Neural cell (in vitro differentiated cells): ENCODE measurements around the gene VAV2. TPM values are rescaled to one million over a fixed set of nuclear protein-coding genes. Genes with fewer than 3 reads are reported as not detected.

ENCODE experiments used
- H2AFZ ChIP-seq: fragments of 200-600, 300-800 bp; sonication (generic), shearing (Covaris generic); 2 replicates; pipeline ENCODE4 v1.6.0; 2014; ENCODE audit warnings: low read depth, mild to moderate bottlenecking, antibody characterized with exemption, low read length, moderate library complexity
- H3F3A ChIP-seq: fragments of 200-600 bp; shearing (Covaris generic); 2 replicates; pipeline ENCODE4 v1.6.1; 2016; ENCODE audit warnings: mild to moderate bottlenecking, moderate library complexity, mixed read lengths, antibody characterized with exemption, low read length; ENCODE audit not compliant: insufficient read depth, poor library complexity, severe bottlenecking
- H3K27ac ChIP-seq: fragments of 200-600, 300-800 bp; sonication (generic), shearing (Covaris generic); 2 replicates; pipeline ENCODE4 v1.5.1; 2014; ENCODE audit warnings: mild to moderate bottlenecking, low read length, moderate library complexity
- H3K27me3 ChIP-seq: fragments of 300-800, 200-600 bp; sonication (generic), shearing (Covaris generic); 2 replicates; pipeline ENCODE4 v1.6.0; 2014; ENCODE audit warnings: mild to moderate bottlenecking, low read depth, low read length, moderate library complexity; ENCODE audit not compliant: insufficient read depth
- H3K36me3 ChIP-seq: fragments of 300-800, 200-600 bp; sonication (generic), shearing (Covaris generic); 2 replicates; pipeline ENCODE4 v1.5.1; 2014; ENCODE audit warnings: mild to moderate bottlenecking, antibody characterized with exemption, low read length, moderate library complexity; ENCODE audit not compliant: insufficient read depth
- H3K4me2 ChIP-seq: fragments of 300-800, 200-600 bp; sonication (generic), shearing (Covaris generic); 2 replicates; pipeline ENCODE4 v1.6.0; 2014; ENCODE audit warnings: mild to moderate bottlenecking, low read length
- H3K4me3 ChIP-seq: fragments of 300-800, 200-600 bp; sonication (generic), shearing (Covaris generic); 2 replicates; pipeline ENCODE4 v1.5.1; 2014; ENCODE audit warnings: mild to moderate bottlenecking, low read length, moderate library complexity
- H3K79me2 ChIP-seq: fragments of 200-600 bp; shearing (Covaris generic); replicated peaks from 2 replicates; pipeline ENCODE4 v1.6.0; 2014; ENCODE audit warnings: mild to moderate bottlenecking, low read length, moderate library complexity; ENCODE audit not compliant: insufficient read depth
- H3K9ac ChIP-seq: fragments of 300-800, 200-600 bp; sonication (generic), shearing (Covaris generic); 2 replicates; pipeline ENCODE4 v1.6.1; 2016; ENCODE audit warnings: mild to moderate bottlenecking, low read length, mixed read lengths
- H3K9me2 ChIP-seq: fragments of 200-600 bp; shearing (Covaris generic); 2 replicates; pipeline ENCODE4 v1.6.1; 2016; ENCODE audit warnings: mild to moderate bottlenecking, low read length, mixed read lengths; ENCODE audit not compliant: insufficient read depth
- H3K9me3 ChIP-seq: fragments of 200-600, 300-800 bp; sonication (generic), shearing (Covaris generic); 2 replicates; pipeline ENCODE4 v1.6.1; 2016; ENCODE audit warnings: mild to moderate bottlenecking, mixed run types, low read length, moderate library complexity, mixed read lengths
- H4K20me1 ChIP-seq: fragments of 200-600 bp; shearing (Covaris generic); 2 replicates; pipeline ENCODE4 v1.6.1; 2016; ENCODE audit warnings: mild to moderate bottlenecking, mixed run types; ENCODE audit not compliant: insufficient read depth
- EP300 ChIP-seq: fragments of 450-650 bp; conservative IDR thresholded peaks from 2 replicates; pipeline ENCODE4 v1.6.1; 2014; ENCODE audit warnings: antibody characterized with exemption, mild to moderate bottlenecking, moderate library complexity; ENCODE audit not compliant: poor library complexity, severe bottlenecking
- EZH2 ChIP-seq: fragments of 200-600, 300-800 bp; shearing (Covaris generic), sonication (generic); IDR thresholded peaks from 2 replicates; pipeline ENCODE4 v1.6.1; 2014; ENCODE audit warnings: antibody characterized with exemption, low read length, borderline replicate concordance, mild to moderate bottlenecking; ENCODE audit not compliant: insufficient read depth, poor library complexity, severe bottlenecking
- MXI1 ChIP-seq: fragments of 450-650 bp; conservative IDR thresholded peaks from 2 replicates; pipeline ENCODE4 v1.6.1; 2014; ENCODE audit warnings: antibody characterized with exemption, mild to moderate bottlenecking; ENCODE audit not compliant: poor library complexity, severe bottlenecking
- RAD21 ChIP-seq: fragments of 450-650 bp; conservative IDR thresholded peaks from 2 replicates; pipeline ENCODE4 v1.6.1; 2014; ENCODE audit warnings: antibody characterized with exemption, mild to moderate bottlenecking, moderate library complexity
- REST ChIP-seq: IDR thresholded peaks from 2 replicates; pipeline ENCODE4 v1.6.1; 2012; ENCODE audit warnings: borderline replicate concordance
- SMC3 ChIP-seq: fragments of 450-650 bp; conservative IDR thresholded peaks from 2 replicates; pipeline ENCODE4 v1.6.1; 2014; ENCODE audit warnings: antibody characterized with exemption, mild to moderate bottlenecking, moderate library complexity; ENCODE audit not compliant: poor library complexity
- TAF1 ChIP-seq: IDR thresholded peaks from 2 replicates; pipeline ENCODE4 v1.6.1; 2012; ENCODE audit warnings: low read depth
- polyA plus RNA-seq: library from polyadenylated mRNA; depleted of rRNA; stranded (reverse); fragments of >200 nt; gene quantifications from 2 replicates; pipeline ENCODE4 v1.2.3, GENCODE V29; 2014
- TF ChIP-seq, protein P1 (sequence below): fragments of 450-650 bp; IDR thresholded peaks from 2 replicates; pipeline ENCODE4 v1.5.1; 2014; ENCODE audit warnings: antibody characterized with exemption, mild to moderate bottlenecking, moderate library complexity; ENCODE audit not compliant: poor library complexity, severe bottlenecking

The VAV2 gene
- polyA plus RNA-seq, 1 donor from 2014 or later = 35.2 TPM

DNA sequence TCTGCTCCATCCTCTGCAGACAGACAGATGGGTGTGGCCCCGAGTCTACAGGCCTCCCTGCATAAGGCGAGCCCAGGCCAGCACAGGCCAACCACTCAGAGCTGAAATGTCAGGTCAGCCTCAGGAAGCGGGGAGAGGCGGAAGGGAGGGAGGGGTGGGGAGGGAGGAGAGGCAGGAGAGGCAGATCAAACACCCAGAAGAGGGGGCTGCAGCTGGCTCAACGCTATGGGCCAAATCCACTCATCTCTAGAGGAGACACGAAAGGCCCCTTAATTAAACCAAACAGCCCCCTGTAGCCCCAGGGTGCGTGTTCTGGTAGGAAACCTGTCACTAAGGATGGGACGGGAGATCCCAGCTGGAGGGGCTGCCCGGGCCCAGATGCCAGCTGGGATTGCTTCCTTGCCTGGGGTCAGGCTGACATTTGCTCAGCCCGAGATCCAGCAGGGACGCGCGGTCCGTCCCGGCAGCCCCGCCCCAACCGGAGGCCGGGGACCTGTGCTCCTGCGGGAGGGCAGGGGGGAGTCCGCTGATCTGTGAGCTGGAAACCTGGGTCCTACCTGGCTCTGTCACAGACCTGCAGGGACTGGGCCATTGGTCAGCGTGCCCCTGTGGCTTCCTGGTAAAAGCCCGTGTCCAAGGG lies 156.7 kb downstream of the VAV2 start:
- Histone ChIP-seq H3K36me3 (no peaks in the 10 kb centered on the region), H3K9me2 (no peaks in the 10 kb centered on the region), H3K9me3 (no peaks in the 10 kb centered on the region), H3K4me2 (no peak overlapping the region), H3K27ac (no peak overlapping the region), H3K79me2 (no peaks in the 10 kb centered on the region), H3K9ac (no peak overlapping the region), H4K20me1 (no peaks in the 10 kb centered on the region), H3F3A (no peaks in the 10 kb centered on the region), H3K27me3 (no peaks in the 10 kb centered on the region), H3K4me3 (no peak overlapping the region), H2AFZ (no peak overlapping the region)
- no peak for TF ChIP-seq TAF1
- no peak for TF ChIP-seq SMC3

DNA sequence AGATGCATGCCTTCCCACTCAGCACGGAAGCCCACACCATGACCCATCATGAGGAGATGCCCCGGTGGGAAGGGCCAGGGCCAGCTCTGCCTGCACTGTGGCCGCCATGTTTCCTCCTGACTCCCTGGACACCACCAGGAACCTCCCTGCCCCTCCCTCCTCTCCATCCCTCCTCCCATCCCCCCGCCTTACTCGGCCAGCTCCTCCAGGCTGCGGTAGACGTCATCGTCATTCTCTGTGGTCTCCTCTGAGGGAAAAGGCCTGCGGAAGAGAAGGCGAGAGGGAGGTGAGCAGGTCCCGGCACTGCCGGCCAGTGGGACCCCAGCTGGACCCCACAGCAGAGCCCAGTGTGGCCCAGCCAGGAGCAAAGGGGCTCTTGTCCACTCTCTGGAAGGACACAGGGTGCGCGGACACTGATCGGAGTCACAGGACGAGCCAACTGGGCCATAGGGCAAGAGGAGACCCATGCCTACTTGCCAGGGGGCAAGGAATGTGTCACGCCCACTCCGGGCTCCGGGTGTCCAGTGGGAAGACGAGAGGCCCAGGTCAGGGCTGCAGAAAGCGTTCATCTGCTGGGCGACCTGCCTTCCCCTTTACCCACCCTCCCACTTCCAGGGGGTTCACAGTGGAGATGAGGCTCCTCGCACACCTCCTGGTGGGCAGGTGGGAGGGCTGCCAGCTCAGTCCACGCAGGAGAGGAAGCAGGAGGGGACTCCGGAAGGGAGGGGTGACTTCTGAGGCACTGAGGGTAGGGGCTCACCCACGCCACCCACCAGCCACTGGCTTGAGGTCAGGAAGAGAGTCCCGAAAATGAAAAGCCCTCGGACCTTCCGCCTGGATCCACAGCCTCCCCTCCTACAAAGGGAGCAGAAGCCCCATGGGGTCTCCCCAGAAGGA lies 157.8 kb downstream of the VAV2 start:
- no peaks in the 10 kb centered on the region for H3K9me2 ChIP-seq
- no peaks in the 10 kb centered on the region for H3K36me3 ChIP-seq
- H3K27me3 ChIP-seq = no peaks in the 10 kb centered on the region
- no peak overlapping the region for H3K4me3 ChIP-seq
- H3K9ac ChIP-seq = no peak overlapping the region
- no peak for TF ChIP-seq RAD21
- TF ChIP-seq REST = no peak
- TF ChIP-seq, protein P1, sequence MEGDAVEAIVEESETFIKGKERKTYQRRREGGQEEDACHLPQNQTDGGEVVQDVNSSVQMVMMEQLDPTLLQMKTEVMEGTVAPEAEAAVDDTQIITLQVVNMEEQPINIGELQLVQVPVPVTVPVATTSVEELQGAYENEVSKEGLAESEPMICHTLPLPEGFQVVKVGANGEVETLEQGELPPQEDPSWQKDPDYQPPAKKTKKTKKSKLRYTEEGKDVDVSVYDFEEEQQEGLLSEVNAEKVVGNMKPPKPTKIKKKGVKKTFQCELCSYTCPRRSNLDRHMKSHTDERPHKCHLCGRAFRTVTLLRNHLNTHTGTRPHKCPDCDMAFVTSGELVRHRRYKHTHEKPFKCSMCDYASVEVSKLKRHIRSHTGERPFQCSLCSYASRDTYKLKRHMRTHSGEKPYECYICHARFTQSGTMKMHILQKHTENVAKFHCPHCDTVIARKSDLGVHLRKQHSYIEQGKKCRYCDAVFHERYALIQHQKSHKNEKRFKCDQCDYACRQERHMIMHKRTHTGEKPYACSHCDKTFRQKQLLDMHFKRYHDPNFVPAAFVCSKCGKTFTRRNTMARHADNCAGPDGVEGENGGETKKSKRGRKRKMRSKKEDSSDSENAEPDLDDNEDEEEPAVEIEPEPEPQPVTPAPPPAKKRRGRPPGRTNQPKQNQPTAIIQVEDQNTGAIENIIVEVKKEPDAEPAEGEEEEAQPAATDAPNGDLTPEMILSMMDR = no peak
- TF ChIP-seq TAF1 = no peak
- TF ChIP-seq SMC3 = no peak
- no peak for TF ChIP-seq MXI1
- no peak for TF ChIP-seq EP300
- no peak for TF ChIP-seq EZH2
- H2AFZ ChIP-seq = no peak overlapping the region
- H3K4me2 ChIP-seq = no peak overlapping the region
- H3K79me2 ChIP-seq = no peaks in the 10 kb centered on the region
- no peak overlapping the region for H3K27ac ChIP-seq
- no peaks in the 10 kb centered on the region for H4K20me1 ChIP-seq
- H3K9me3 ChIP-seq = no peaks in the 10 kb centered on the region
- no peaks in the 10 kb centered on the region for H3F3A ChIP-seq
